Measurements from ENCODE around the gene RRBP1. TPM values are rescaled to one million over a fixed set of nuclear protein-coding genes. Genes with fewer than 3 reads are reported as not detected.

Gene RRBP1
- total RNA-seq, result 190 and 195 TPM in 2 replicates

DNA sequence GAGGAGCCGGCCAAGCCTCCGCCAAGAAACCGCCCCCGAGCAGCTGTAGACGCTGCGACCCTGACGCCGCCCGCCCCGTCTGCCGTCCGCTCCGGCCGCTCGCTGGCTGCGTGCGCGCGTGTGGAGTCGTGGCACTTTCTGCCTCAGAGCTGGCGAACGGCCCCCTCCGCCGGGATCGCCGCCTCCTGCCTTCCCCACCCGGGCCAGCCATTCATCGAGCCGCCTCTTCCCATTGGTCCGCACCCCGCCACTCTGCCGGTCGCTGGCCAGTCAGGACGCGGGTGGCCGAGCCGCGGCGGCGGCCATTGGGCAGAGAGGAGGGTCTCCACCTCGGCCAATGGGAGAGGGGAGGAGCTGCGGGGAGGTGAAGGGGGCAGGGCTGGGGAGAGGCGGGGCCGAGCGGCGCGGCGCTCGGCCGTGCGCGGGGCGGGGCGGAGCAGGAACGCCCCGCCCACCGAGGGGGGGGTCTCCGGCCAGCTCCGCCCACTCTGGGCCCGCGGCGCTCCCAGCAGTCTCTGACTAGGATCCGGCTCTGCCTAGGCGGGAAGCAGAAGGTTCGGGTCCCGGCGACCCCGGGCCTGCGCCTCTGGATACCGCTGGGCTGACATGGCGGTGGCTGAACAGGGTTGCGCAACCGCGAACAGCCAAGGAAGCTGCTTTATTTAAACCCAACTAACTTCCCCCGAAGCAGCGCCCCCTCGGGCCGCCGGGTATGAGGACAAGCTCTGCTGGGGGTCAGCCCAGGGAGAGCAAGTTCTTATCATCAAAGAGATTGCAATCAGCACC is at the start of gene RRBP1:
Gene RRBP1 (minus strand): TSS at position 140 of the 786 bp plus-strand sequence. CDS start 21,735 bp downstream, outside the sequence.

GRCh38 chr20:17699931-17700351 is 17.9 kb upstream of the RRBP1 start, which contains the start of gene BANF2:
Gene BANF2 (plus strand): TSS chr20:17699966. CDS start chr20:17725026, 25,060 bp downstream.

DNA sequence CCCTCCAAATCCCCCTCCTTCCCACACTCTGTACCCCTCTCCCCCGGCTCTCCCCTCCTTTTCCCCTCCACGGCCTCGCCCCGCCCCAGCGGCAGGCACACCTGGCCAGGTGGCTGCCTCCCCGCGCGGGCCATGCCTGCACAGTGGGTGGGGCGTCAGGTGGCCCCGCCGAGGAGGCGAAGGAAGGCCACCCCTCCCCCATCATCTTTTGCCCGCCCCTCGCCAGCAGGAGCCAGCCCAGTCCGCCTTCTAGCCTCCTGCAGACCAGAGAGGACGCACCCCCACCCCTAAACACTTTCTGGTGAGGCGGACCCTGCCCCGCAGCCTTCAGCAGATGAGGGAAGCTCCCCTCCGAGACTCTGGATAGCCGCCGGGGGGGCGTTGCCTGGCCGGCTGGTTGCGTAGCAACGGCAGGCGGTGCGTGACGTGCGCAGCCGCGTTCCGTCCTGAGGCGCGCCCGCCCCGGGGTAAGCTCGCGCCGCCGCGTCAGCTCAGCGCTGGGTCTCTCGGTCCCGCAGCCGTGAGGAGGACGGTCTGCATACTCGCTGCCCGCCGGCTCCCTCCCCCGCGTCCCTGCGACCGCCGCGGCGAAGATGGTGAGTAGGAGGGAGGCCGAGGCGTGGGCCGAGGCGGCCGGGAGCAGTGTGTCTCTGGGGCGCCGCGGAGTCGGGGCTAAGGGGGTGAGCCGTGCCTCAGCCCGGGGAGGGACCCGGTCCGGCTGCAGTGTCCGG is 112.3 kb downstream of the RRBP1 start, which contains the start of gene DSTN:
Gene DSTN (plus strand): TSS at position 460 of the 731 bp plus-strand sequence. CDS start 134 bp downstream, at position 594.

Other genes starting within 250 kb of the RRBP1 start
- gene BFSP1, start 150.9 kb downstream of the RRBP1 start, total RNA-seq, result 2.0 and 2.3 TPM in 2 replicates
- 351 and 365 TPM in 2 replicates for gene DSTN, start 112.2 kb downstream of the RRBP1 start, total RNA-seq
- gene BANF2, start 17.7 kb upstream of the RRBP1 start, total RNA-seq, result not detected in 2 replicates

All from myometrial cell (primary cell).